HG03095 (cell line): ENCODE measurements around the gene HACD1.
"Not testable (repeated sequence)": the region's sequence is repeated elsewhere in the genome, so short reads cannot be mapped to it uniquely, and the experiment has no call there.

Experiments
- ATAC-seq: cut with Tn5 transposase; IDR thresholded peaks from one replicate; pipeline ENCODE4 v1.9.1; 2021; ENCODE audit warnings: moderate library complexity; ENCODE audit not compliant: unreplicated experiment

Gene HACD1

GRCh38 chr10:17643755-17644484 lies 26.7 kb upstream of the HACD1 start, which contains the start of gene STAM:
Gene STAM, plus strand, starts transcription at chr10:17644151. Its CDS starts 189 bp downstream, at chr10:17644340.
- ATAC-seq, result peak; percentile 89

DNA sequence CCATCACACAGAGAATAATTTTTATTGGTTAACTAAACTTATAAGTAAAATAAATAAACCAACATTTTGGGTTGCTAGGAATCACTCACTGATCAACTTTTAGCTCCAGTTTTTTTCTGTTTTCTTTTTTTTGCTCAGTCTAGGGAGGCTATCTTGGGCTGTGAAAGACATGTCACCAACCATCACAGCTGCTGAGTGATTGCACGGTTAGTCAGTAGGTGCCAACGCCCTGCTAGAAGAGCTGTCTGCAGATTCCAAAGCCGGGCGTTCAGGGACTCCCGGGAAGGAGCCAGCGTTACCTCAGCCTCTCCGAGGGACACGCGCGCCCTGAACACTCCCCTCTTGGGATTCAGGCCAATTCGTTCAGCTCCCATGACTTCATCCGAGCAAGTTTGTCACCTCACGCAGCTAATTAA lies 26.2 kb upstream of the HACD1 start:
- peak; percentile 25 for ATAC-seq

DNA sequence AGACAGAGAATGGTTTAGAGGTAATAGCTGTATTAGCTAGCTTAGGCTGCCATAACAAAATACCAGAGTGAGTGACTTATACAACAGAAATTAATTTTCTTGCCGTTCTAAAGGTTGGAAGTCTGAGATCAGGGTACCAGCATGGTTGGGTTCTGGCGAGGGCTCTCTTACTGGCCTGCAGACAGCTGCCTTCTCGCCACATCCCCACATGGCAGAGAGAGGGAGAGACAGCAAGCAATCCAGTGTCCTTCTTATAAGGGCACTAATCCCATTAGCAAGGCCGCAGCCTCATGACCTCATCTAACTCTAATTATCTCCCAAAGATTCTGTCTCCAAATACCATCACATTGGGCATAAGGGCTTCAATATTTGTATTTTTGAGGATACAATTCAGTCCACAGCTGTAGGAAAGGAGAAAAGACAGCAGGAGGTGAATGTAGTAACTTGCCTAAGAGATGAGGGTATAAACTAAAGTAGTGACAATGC lies 23.2 kb upstream of the HACD1 start:
- no peak for ATAC-seq

- ATAC-seq, result no peak
Measured at GRCh38 chr10:17637869-17638268, 20.7 kb upstream of the HACD1 start.

GRCh38 chr10:17633353-17633752 lies 16.2 kb upstream of the HACD1 start:
- no peak for ATAC-seq

DNA sequence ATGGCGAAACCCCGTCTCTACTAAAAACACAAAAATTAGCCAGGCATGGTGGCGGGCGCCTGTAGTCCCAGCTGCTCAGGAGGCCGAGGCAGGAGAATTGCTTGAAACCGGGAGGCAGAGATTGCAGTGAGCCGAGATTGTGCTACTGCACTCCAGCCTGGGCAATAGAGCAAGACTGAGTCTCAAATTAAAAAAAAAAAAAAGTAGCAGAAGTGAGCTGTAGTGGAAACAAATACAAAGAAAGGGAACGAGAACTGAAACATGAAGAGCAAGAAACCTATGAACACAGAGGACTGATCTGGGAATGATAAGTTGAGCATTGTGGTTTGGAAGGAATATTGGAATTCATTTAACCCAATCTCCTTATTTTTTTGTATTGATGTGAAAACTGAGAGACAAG lies 15.4 kb upstream of the HACD1 start:
- ATAC-seq, result not testable (repeated sequence)

GRCh38 chr10:17626656-17627055 lies 9.5 kb upstream of the HACD1 start:
- ATAC-seq, result no peak

GRCh38 chr10:17624996-17625395 lies 7.8 kb upstream of the HACD1 start:
- no peak for ATAC-seq

- ATAC-seq, result no peak
Measured at GRCh38 chr10:17622061-17622460, 4.9 kb upstream of the HACD1 start.

- peak; percentile 41 for ATAC-seq
Measured at GRCh38 chr10:17616403-17617030, 657 bp downstream of the HACD1 start.

DNA sequence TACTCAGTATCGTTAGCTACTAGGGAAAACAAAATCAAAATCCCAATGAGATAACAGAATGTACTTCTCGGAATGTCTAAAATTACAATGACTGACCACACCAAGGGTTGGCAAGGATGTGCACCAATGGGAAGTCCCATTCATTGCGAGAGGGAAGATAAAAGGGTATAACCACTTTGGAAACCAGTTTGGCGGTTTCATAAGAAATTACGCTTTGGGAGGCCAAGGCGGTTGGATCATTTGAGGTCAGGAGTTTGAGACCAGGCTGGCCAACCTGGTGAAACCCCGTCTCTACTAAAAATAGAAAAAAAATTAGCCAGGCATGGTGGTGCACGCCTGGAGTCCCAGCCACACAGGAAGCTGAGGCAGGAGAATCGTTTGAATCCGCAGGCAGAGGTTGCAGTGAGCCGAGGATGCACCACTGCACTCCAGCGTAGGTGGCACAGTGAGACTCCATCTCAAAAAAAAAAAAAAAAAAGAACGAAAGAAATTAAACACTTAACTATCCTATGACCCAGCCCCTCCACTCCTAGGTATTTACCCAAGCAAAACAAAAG lies 7.6 kb downstream of the HACD1 start:
- ATAC-seq, result no peak

- ATAC-seq, result peak; percentile 89
Measured at GRCh38 chr10:17607603-17608332, 9.4 kb downstream of the HACD1 start.

- ATAC-seq, result no peak
Measured at GRCh38 chr10:17607060-17607459, 10.1 kb downstream of the HACD1 start.

DNA sequence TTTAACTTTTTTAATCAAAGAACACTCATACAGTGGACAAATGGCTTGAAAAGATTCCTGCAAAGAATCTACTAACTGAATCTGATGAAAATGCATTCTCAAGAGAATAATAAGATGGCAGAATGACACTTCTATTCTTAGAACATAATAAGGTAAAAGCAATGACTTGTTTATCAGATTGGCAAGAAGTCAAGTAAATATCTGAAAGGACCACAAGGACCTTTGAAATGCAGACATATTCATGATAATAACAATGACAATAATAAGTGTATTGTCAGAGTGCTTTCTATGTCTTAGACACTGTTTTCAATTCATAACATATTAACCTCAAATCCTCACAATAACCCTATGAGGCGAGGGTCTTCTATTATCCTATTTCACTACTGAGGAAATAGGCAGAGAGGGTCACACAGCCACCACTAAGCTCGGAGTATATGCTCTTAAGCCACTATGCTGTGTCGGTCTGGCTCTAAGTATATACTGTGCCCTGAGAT lies 10.6 kb downstream of the HACD1 start:
- no peak for ATAC-seq

DNA sequence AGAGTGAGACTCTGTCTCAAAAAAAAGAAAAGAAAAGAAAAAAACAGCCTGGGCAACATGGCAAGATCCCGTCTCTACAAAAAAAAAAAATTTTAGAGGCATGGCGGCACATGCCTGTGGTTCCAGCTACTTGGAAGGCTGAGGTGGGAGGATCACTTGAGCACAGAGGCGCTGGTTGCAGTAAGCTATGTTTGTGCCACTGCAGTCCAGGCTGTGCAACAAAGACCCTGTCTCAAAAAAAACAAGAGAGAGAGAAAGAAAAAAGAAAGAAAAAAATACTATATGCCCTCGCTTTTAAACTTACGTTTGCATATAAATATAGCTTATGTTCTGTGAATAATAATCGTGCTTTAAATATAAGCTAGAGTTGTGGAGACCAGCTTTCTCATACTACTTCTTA lies 11.2 kb downstream of the HACD1 start:
- no peak for ATAC-seq

- ATAC-seq, result no peak
Measured at GRCh38 chr10:17599089-17599488, 18.1 kb downstream of the HACD1 start.

- ATAC-seq, result no peak
Measured at GRCh38 chr10:17597386-17597785, 19.8 kb downstream of the HACD1 start.

DNA sequence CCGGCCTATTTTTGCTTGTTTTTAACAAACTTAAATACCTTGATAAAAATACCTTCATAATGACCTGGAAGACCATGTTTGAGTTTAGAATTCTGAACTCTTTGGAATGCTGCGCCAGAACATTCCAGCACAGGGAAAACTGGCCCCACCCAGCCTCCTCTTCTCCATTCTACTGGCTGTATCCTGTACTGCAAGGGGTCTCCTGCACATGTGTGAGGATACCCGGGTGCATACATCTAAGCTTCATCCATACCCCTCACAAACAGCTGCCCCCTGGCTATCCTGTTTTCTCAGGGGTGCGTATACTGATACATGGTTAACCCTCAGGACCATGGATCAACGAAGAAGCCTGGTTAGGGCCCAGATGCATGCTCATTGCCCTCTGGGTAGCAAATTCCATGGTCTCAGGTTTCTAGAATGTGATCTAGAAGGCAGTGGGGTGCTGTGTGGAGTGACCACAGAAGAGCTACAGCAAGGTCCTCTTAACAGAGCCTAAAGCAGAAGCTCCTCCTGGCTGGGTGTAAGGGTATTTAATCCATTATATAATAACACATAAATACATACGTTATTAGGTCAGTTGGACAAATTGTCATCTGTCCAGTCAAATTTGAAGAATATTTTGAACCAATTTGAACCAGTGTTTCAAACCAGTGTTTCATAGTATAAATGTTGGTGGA lies 26.1 kb downstream of the HACD1 start:
- ATAC-seq, result no peak

GRCh38 chr10:17589316-17589715 lies 27.9 kb downstream of the HACD1 start:
- not testable (repeated sequence) for ATAC-seq

GRCh38 chr10:17588420-17588819 lies 28.8 kb downstream of the HACD1 start:
- no peak for ATAC-seq

- ATAC-seq, result not testable (repeated sequence)
Measured at GRCh38 chr10:17587321-17587720, 29.9 kb downstream of the HACD1 start.
